GM23338 (cell line): ENCODE measurements around the gene ADGB. TPM values are rescaled to one million over a fixed set of nuclear protein-coding genes. Genes with fewer than 3 reads are reported as not detected.

ENCODE experiments used
- ATAC-seq: fragments of 200-7000 bp; cut with Tn5 transposase; 3 replicates; pipeline ENCODE4 v1.9.1; 2020
- DNase-seq: peaks from one replicate; pipeline ENCODE4 v3.0.0-alpha.2; 2015; ENCODE audit warnings: low spot score
- H2AFZ ChIP-seq: fragments of 200-600 bp; sonication (generic); 2 replicates; pipeline ENCODE4 v1.8.0; 2016; ENCODE audit warnings: antibody characterized with exemption, mild to moderate bottlenecking, moderate library complexity
- H3F3A ChIP-seq: fragments of 200-600 bp; sonication (generic); replicated peaks from 2 replicates; pipeline ENCODE4 v1.8.0; 2017; ENCODE audit warnings: antibody characterized with exemption, mixed run types, low read depth
- H3K27ac ChIP-seq: fragments of 200-600 bp; sonication (generic); 2 replicates; pipeline ENCODE4 v1.6.1; 2016; ENCODE audit warnings: low read depth
- H3K27me3 ChIP-seq: fragments of 200-600 bp; sonication (generic); 2 replicates; pipeline ENCODE4 v1.8.0; 2016; ENCODE audit warnings: mild to moderate bottlenecking, mixed run types, moderate library complexity; ENCODE audit not compliant: insufficient read depth
- H3K36me3 ChIP-seq: fragments of 200-600 bp; sonication (generic); 2 replicates; pipeline ENCODE4 v1.8.0; 2016; ENCODE audit warnings: mild to moderate bottlenecking; ENCODE audit not compliant: insufficient read depth
- H3K4me1 ChIP-seq: fragments of 200-600 bp; sonication (generic); 2 replicates; pipeline ENCODE4 v1.8.0; 2016; ENCODE audit warnings: mild to moderate bottlenecking, moderate library complexity; ENCODE audit not compliant: insufficient read depth
- H3K4me2 ChIP-seq: fragments of 200-600 bp; sonication (generic); 2 replicates; pipeline ENCODE4 v1.7.1; 2017; ENCODE audit warnings: mixed run types
- H3K4me3 ChIP-seq: fragments of 200-600 bp; sonication (generic); 2 replicates; pipeline ENCODE4 v1.6.1; 2016; ENCODE audit warnings: mixed run types
- H3K79me2 ChIP-seq: fragments of 200-600 bp; sonication (generic); replicated peaks from 2 replicates; pipeline ENCODE4 v1.8.0; 2017; ENCODE audit warnings: mild to moderate bottlenecking; ENCODE audit not compliant: insufficient read depth
- H3K9me2 ChIP-seq: fragments of 200-600 bp; sonication (generic); 2 replicates; pipeline ENCODE4 v1.8.0; 2017; ENCODE audit not compliant: insufficient read depth
- H4K20me1 ChIP-seq: fragments of 200-600 bp; sonication (generic); replicated peaks from 2 replicates; pipeline ENCODE4 v1.8.0; 2017; ENCODE audit warnings: mild to moderate bottlenecking; ENCODE audit not compliant: insufficient read depth
- H3K27ac Mint-ChIP-seq: 2 replicates; pipeline ENCODE4 v1.8.0; 2020; ENCODE audit warnings: inconsistent platforms, mild to moderate bottlenecking, moderate library complexity, mixed read lengths
- H3K27me3 Mint-ChIP-seq: 3 replicates; pipeline ENCODE4 v1.8.0; 2022; ENCODE audit warnings: low read depth, mild to moderate bottlenecking, moderate library complexity, mixed read lengths, inconsistent platforms; ENCODE audit not compliant: insufficient read depth, poor library complexity
- H3K36me3 Mint-ChIP-seq: 3 replicates; pipeline ENCODE4 v1.8.0; 2021; ENCODE audit warnings: low read depth, mild to moderate bottlenecking, inconsistent platforms, moderate library complexity, mixed read lengths
- H3K4me1 Mint-ChIP-seq: 3 replicates; pipeline ENCODE4 v1.8.0; 2020; ENCODE audit warnings: mild to moderate bottlenecking, inconsistent platforms, mixed read lengths
- H3K4me3 Mint-ChIP-seq: 3 replicates; pipeline ENCODE4 v1.8.0; 2021; ENCODE audit warnings: moderate library complexity, mild to moderate bottlenecking, inconsistent platforms, mixed read lengths
- H3K9me3 Mint-ChIP-seq: 3 replicates; pipeline ENCODE4 v1.8.0; 2020; ENCODE audit warnings: moderate library complexity, mild to moderate bottlenecking, inconsistent platforms, mixed read lengths
- CREB1 ChIP-seq: fragments of 250-450 bp; sonication (Bioruptor Pico); IDR thresholded peaks from 2 replicates; pipeline ENCODE4 v1.5.0; 2020; ENCODE audit warnings: low read depth, mild to moderate bottlenecking, moderate library complexity
- EZH2 ChIP-seq: fragments of 200-600 bp; sonication (generic); IDR thresholded peaks from one replicate; pipeline ENCODE4 v1.8.0; 2017; ENCODE audit warnings: antibody characterized with exemption, mild to moderate bottlenecking, low read depth; ENCODE audit not compliant: unreplicated experiment
- EZH2phosphoT487 ChIP-seq: fragments of 200-600 bp; sonication (generic); IDR thresholded peaks from one replicate; pipeline ENCODE4 v1.8.1; 2018; ENCODE audit warnings: antibody characterized with exemption; ENCODE audit not compliant: unreplicated experiment
- JUNB ChIP-seq: IDR thresholded peaks from one replicate; pipeline ENCODE4 v1.6.1; 2016; ENCODE audit warnings: antibody characterized with exemption; ENCODE audit not compliant: unreplicated experiment
- NANOG ChIP-seq: IDR thresholded peaks from 2 replicates; pipeline ENCODE4 v1.6.1; 2016; ENCODE audit warnings: antibody characterized with exemption, borderline replicate concordance
- POLR2AphosphoS5 ChIP-seq: IDR thresholded peaks from 2 replicates; pipeline ENCODE4 v1.6.1; 2016; ENCODE audit warnings: antibody characterized with exemption, low read depth
- STAT1 ChIP-seq: IDR thresholded peaks from one replicate; pipeline ENCODE4 v1.6.1; 2016; ENCODE audit warnings: antibody characterized with exemption; ENCODE audit not compliant: unreplicated experiment
- ZNF114 ChIP-seq: fragments of 250-450 bp; sonication (Bioruptor Pico); IDR thresholded peaks from 2 replicates; pipeline ENCODE4 v1.5.0; 2020; ENCODE audit warnings: mild to moderate bottlenecking, moderate library complexity
- ZNF331 ChIP-seq: fragments of 250-450 bp; sonication (Bioruptor Pico); IDR thresholded peaks from 2 replicates; pipeline ENCODE4 v1.5.0; 2020; ENCODE audit warnings: low read depth, mild to moderate bottlenecking, moderate library complexity
- polyA plus RNA-seq: library from polyadenylated mRNA; unstranded; fragments of >200 nt; fragmentation: Nextera tagmentation; extraction: Ambion mirVana; gene quantifications from 2 replicates; pipeline ENCODE4 v1.2.1, GENCODE V29; 2016
- total RNA-seq: library from RNA; depleted of rRNA; stranded (reverse); fragments of >200 nt; shearing (Covaris generic); gene quantifications from 2 replicates; pipeline ENCODE4 v1.2.3, GENCODE V29; 2014
- TF ChIP-seq, protein P1 (sequence below), 2 experiments: fragments of 200-600 bp in 1 of 2; sonication (generic) in 1 of 2; conservative IDR thresholded peaks; 2 replicates each; pipeline versions ENCODE4 v1.5.1 to v1.6.1; 2016 to 2017; ENCODE audit warnings: antibody characterized with exemption in 2 of 2, low read depth in 2 of 2, mild to moderate bottlenecking in 2 of 2, moderate library complexity in 1 of 2
- TF ChIP-seq, protein P2 (sequence below): IDR thresholded peaks from one replicate; pipeline ENCODE4 v1.6.1; 2018; ENCODE audit warnings: antibody characterized with exemption; ENCODE audit not compliant: unreplicated experiment
- TF ChIP-seq, protein P3 (sequence below): IDR thresholded peaks from 2 replicates; pipeline ENCODE4 v1.6.1; 2016; ENCODE audit warnings: antibody characterized with exemption
- TF ChIP-seq, protein P4 (sequence below): fragments of 250-450 bp; sonication (Bioruptor Pico); IDR thresholded peaks from 2 replicates; pipeline ENCODE4 v1.5.0; 2020; ENCODE audit warnings: mild to moderate bottlenecking, moderate library complexity

The ADGB gene
- total and polyA plus RNA-seq, 2 experiments from 2014 or later = not detected

DNA sequence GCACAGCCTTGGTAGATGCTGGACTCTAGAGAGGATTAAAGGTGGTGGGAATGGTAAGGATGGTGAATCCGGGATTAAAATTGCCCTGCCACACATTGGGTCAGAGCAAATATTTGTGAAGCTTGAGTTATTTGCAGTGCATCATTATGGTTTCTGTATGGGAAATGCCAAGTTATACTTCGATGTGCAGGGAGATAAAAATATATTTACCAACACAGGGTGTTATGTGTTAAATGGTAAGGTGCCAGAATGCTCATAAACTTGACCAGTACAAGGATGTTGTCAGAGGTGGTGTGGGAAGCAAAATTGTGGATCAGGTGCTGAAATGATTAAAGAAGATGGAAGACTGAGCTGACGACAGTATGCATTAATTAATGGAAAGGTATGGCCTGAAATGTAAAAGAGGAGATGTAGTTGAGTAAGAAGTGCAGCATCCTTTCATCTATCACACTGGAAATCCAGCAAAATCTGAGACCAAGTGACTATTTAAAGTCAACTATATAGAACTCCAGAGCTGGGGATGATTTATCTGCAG lies 262.3 kb downstream of the ADGB start:
- H3K27me3 Mint-ChIP-seq = peaks cover 6% of the 10 kb centered on the region
- ATAC-seq (no peak), DNase-seq (no peak)
- no peaks in the 10 kb centered on the region for H3K36me3 ChIP-seq
- no peak overlapping the region for H3K27ac ChIP-seq
- H3K27me3 ChIP-seq = no peaks in the 10 kb centered on the region
- no peaks in the 10 kb centered on the region; the same call in 2 of the 3 replicates for H3K36me3 Mint-ChIP-seq
- no peak overlapping the region for H3K4me2 ChIP-seq
- no peaks in the 10 kb centered on the region; the same call in 1 of the 2 replicates for H4K20me1 ChIP-seq
- H3K4me3 Mint-ChIP-seq = no peak overlapping the region
- no peak overlapping the region for H3K4me3 ChIP-seq
- H3K9me2 ChIP-seq = no peaks in the 10 kb centered on the region
- no peak overlapping the region for H2AFZ ChIP-seq
- H3F3A ChIP-seq = no peaks in the 10 kb centered on the region
- TF ChIP-seq ZNF114 (CRISPR knock-in tag) (no peak), EZH2 (no peak), POLR2AphosphoS5 (no peak), EZH2phosphoT487 (no peak), ZNF331 (CRISPR knock-in tag) (no peak), NANOG (no peak), STAT1 (no peak), JUNB (no peak), CREB1 (CRISPR knock-in tag) (no peak)
- TF ChIP-seq, protein P1, sequence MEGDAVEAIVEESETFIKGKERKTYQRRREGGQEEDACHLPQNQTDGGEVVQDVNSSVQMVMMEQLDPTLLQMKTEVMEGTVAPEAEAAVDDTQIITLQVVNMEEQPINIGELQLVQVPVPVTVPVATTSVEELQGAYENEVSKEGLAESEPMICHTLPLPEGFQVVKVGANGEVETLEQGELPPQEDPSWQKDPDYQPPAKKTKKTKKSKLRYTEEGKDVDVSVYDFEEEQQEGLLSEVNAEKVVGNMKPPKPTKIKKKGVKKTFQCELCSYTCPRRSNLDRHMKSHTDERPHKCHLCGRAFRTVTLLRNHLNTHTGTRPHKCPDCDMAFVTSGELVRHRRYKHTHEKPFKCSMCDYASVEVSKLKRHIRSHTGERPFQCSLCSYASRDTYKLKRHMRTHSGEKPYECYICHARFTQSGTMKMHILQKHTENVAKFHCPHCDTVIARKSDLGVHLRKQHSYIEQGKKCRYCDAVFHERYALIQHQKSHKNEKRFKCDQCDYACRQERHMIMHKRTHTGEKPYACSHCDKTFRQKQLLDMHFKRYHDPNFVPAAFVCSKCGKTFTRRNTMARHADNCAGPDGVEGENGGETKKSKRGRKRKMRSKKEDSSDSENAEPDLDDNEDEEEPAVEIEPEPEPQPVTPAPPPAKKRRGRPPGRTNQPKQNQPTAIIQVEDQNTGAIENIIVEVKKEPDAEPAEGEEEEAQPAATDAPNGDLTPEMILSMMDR (conservative IDR thresholded peaks at IDR 0.05; ENCODE audit: low read depth in 2 of 2) = no peak
- TF ChIP-seq, protein P2, sequence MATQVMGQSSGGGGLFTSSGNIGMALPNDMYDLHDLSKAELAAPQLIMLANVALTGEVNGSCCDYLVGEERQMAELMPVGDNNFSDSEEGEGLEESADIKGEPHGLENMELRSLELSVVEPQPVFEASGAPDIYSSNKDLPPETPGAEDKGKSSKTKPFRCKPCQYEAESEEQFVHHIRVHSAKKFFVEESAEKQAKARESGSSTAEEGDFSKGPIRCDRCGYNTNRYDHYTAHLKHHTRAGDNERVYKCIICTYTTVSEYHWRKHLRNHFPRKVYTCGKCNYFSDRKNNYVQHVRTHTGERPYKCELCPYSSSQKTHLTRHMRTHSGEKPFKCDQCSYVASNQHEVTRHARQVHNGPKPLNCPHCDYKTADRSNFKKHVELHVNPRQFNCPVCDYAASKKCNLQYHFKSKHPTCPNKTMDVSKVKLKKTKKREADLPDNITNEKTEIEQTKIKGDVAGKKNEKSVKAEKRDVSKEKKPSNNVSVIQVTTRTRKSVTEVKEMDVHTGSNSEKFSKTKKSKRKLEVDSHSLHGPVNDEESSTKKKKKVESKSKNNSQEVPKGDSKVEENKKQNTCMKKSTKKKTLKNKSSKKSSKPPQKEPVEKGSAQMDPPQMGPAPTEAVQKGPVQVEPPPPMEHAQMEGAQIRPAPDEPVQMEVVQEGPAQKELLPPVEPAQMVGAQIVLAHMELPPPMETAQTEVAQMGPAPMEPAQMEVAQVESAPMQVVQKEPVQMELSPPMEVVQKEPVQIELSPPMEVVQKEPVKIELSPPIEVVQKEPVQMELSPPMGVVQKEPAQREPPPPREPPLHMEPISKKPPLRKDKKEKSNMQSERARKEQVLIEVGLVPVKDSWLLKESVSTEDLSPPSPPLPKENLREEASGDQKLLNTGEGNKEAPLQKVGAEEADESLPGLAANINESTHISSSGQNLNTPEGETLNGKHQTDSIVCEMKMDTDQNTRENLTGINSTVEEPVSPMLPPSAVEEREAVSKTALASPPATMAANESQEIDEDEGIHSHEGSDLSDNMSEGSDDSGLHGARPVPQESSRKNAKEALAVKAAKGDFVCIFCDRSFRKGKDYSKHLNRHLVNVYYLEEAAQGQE = no peak
- TF ChIP-seq, protein P3, sequence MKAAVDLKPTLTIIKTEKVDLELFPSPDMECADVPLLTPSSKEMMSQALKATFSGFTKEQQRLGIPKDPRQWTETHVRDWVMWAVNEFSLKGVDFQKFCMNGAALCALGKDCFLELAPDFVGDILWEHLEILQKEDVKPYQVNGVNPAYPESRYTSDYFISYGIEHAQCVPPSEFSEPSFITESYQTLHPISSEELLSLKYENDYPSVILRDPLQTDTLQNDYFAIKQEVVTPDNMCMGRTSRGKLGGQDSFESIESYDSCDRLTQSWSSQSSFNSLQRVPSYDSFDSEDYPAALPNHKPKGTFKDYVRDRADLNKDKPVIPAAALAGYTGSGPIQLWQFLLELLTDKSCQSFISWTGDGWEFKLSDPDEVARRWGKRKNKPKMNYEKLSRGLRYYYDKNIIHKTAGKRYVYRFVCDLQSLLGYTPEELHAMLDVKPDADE = no peak
- TF ChIP-seq, protein P4, sequence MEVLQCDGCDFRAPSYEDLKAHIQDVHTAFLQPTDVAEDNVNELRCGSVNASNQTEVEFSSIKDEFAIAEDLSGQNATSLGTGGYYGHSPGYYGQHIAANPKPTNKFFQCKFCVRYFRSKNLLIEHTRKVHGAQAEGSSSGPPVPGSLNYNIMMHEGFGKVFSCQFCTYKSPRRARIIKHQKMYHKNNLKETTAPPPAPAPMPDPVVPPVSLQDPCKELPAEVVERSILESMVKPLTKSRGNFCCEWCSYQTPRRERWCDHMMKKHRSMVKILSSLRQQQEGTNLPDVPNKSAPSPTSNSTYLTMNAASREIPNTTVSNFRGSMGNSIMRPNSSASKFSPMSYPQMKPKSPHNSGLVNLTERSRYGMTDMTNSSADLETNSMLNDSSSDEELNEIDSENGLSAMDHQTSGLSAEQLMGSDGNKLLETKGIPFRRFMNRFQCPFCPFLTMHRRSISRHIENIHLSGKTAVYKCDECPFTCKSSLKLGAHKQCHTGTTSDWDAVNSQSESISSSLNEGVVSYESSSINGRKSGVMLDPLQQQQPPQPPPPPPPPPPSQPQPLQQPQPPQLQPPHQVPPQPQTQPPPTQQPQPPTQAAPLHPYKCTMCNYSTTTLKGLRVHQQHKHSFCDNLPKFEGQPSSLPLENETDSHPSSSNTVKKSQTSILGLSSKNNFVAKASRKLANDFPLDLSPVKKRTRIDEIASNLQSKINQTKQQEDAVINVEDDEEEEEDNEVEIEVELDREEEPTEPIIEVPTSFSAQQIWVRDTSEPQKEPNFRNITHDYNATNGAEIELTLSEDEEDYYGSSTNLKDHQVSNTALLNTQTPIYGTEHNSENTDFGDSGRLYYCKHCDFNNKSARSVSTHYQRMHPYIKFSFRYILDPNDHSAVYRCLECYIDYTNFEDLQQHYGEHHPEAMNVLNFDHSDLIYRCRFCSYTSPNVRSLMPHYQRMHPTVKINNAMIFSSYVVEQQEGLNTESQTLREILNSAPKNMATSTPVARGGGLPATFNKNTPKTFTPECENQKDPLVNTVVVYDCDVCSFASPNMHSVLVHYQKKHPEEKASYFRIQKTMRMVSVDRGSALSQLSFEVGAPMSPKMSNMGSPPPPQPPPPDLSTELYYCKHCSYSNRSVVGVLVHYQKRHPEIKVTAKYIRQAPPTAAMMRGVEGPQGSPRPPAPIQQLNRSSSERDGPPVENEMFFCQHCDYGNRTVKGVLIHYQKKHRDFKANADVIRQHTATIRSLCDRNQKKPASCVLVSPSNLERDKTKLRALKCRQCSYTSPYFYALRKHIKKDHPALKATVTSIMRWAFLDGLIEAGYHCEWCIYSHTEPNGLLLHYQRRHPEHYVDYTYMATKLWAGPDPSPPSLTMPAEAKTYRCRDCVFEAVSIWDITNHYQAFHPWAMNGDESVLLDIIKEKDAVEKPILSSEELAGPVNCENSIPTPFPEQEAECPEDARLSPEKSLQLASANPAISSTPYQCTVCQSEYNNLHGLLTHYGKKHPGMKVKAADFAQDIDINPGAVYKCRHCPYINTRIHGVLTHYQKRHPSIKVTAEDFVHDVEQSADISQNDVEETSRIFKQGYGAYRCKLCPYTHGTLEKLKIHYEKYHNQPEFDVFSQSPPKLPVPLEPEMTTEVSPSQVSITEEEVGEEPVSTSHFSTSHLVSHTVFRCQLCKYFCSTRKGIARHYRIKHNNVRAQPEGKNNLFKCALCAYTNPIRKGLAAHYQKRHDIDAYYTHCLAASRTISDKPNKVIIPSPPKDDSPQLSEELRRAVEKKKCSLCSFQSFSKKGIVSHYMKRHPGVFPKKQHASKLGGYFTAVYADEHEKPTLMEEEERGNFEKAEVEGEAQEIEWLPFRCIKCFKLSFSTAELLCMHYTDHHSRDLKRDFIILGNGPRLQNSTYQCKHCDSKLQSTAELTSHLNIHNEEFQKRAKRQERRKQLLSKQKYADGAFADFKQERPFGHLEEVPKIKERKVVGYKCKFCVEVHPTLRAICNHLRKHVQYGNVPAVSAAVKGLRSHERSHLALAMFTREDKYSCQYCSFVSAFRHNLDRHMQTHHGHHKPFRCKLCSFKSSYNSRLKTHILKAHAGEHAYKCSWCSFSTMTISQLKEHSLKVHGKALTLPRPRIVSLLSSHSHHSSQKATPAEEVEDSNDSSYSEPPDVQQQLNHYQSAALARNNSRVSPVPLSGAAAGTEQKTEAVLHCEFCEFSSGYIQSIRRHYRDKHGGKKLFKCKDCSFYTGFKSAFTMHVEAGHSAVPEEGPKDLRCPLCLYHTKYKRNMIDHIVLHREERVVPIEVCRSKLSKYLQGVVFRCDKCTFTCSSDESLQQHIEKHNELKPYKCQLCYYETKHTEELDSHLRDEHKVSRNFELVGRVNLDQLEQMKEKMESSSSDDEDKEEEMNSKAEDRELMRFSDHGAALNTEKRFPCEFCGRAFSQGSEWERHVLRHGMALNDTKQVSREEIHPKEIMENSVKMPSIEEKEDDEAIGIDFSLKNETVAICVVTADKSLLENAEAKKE (CRISPR knock-in tag) = no peak
- H3K4me1 ChIP-seq = no peaks in the 10 kb centered on the region
- H3K9me3 Mint-ChIP-seq = no peaks in the 10 kb centered on the region
- no peaks in the 10 kb centered on the region for H3K79me2 ChIP-seq
- H3K27ac Mint-ChIP-seq = no peak overlapping the region
- peaks cover 7% of the 10 kb centered on the region; the same call in 1 of the 3 replicates for H3K4me1 Mint-ChIP-seq
